Stimulated activated CD4-positive, alpha-beta T cell treated with anti-CD3 and anti-CD28 coated beads, Interleukin-4, amount 100 ng/mL, for 4 hours (primary cell): ENCODE results near the gene GJE1.
"Not testable (repeated sequence)": the region's sequence is repeated elsewhere in the genome, so short reads cannot be mapped to it uniquely, and the experiment has no call there.

Experiments
- DNase-seq, 2 experiments: peaks; one replicate each; pipeline ENCODE4 v3.0.0-alpha.2; 2020

Gene GJE1, protein sequence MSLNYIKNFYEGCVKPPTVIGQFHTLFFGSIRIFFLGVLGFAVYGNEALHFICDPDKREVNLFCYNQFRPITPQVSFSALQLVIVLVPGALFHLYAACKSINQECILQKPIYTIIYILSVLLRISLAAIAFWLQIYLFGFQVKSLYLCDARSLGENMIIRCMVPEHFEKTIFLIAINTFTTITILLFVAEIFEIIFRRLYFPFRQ

GRCh38 chr6:142132625-142133024, at the start of gene GJE1:
Gene GJE1, plus strand, starts transcription at chr6:142132925. Its CDS starts 234 bp downstream, at chr6:142133159.
- DNase-seq: no peak

DNA sequence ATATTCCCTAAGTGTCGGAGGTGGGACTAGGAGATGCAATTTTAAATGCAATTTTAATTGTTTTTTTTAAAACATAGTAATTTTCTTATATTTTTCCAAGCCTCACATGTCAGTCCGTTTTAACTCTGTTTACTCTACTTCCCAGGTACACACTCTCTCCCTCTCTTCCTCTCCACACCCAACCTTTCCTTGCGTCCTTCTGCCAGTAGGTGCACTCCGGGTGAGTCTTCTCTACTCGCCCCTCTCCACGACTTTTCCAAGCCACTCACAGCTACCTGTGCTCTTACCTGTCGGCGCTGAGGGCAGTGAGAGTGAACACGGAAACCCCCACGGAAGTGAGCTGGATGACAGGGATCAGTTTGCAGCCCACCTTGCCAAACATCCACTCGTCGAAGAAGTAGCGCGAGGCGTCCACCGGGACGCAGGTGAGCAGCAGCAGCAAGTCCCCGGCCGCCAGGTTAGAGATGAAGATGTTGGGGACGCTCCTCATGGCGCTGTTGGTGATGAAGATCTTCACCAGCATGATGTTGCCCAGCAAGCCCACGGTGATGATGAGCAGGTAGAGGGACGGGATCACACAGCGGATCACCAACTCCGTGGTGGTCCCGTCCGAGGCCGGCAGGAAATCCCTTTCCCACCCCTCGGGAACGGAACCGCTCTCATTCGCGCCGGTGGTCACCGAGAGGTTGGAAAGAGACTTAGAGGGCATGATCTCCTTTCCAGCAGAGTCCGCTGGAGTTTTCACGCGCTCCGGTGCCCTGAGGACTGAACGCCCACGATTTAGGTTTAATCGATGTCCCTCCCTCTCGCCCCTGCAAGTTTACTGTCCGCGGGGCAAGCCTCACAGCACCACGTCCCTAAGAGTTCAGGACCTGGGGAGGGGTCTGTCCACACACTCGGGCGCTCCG, 44.5 kb upstream of the GJE1 start:
- DNase-seq: no peak

DNA sequence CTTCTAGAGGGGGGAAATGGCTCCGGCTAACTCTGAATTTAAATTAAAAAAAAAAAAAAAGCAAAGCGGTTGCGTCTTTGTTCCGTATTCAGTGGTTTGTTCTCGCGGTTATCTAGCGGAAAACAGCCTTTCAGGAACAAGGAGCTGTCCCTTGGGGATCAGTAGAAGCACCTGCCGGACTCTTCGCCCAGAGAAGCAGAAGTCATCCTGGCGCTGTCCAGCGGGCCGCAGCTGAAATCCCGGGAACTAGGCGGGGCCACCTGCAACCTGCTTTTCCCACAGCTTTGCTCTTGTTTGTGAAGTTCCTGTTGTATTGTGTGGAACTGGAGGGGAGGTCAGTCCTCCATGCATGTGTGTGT, 43.9 kb upstream of the GJE1 start:
- no peak for DNase-seq

DNA sequence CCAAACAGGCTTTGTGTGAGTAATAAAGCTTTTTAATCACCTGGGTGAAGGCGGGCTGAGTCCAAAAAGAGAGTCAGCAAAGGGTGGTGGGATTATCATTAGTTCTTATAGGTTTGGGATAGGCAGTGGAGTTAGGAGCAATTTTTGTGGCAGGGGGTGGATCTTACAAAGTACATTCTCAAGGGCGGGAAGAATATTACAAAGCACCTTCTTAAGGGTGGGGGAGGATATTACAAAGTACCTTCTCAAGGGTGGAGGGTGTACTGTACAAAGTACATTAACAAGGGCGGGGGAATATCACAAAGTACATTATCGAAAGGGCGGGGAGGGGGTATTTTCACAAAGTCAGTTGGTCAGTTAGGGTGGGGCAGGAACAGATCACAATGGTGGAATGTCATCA, 27.9 kb upstream of the GJE1 start:
- DNase-seq: not testable (repeated sequence)

DNA sequence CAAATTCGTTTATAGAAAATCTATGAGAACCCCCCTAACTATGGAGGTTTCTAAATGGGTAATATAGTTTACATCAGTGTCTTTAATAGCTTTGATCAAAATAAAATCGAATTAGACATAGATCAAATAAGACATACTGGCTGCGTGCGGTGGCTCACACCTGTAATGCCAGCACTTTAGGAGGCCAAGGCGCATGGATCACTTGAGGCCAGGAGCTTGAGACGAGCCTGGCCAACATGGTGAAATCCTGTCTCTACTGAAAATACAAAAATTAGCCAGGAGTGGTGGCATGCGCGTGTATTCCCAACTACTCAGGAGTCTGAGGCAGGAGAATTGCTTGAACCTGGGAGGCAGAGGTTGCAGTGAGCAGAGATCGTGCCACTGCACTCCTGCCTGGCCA, 21.9 kb upstream of the GJE1 start:
- not testable (repeated sequence) for DNase-seq

- peak; percentile 30 to 65 for DNase-seq
Observed at GRCh38 chr6:142112451-142113061, 20.2 kb upstream of the GJE1 start.

DNA sequence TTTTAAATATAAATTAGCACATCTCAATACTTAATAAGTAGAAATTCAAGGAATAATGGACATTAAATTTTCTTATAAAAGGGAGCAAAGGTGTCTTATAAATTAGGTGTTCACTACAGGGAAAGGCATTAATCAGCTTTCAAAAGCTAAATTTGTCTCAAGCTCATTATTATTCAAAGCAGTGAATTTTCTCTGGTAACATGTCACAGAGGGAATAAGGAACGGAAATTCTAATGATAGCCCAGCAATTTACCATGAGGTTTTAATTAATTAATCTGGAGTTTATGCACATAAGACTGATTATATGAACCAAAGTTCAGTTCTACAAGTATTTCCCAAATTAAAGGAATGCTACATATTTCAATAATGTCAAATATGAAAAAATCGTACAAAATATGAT, 15.4 kb upstream of the GJE1 start:
- DNase-seq: no peak

DNA sequence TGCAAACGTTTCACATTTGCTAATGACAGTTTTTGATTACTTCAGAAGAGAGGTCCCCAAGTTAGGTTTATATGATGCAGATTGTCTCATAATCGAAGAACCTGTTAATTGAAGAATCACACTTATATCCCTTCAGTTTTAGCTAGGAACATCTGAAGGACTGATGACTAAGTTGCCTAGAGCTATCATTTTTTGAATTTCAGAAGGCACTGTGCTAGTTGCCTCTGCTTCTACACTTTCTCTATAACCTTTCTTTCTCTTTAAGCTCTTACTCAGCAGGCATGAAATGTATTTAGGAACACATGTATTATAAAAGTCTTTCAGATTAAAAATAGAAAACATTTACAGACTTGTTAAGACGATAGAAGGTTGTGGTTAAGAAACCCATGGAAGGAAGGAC, 14.4 kb upstream of the GJE1 start:
- DNase-seq: no peak

DNA sequence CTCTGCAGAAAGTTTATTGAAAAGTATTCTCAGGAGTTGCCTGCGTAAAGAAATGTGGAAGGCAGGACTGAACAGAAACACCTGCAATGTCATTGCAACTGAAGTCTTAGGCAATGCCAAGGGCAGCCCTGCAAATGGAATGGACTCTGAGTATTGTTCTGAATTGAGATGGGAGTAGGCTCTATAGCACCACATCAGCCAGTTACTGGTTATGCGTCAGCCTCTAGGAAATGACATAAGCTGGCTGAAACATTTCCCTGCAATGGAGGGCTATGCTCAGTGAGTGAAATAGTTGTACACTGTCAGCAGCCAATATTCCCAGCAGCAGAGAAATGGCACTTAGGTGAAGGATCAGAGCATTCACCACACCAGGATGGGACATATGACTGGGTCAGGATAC, 13.8 kb upstream of the GJE1 start:
- no peak for DNase-seq

GRCh38 chr6:142121342-142121741, 11.4 kb upstream of the GJE1 start:
- no peak for DNase-seq

DNA sequence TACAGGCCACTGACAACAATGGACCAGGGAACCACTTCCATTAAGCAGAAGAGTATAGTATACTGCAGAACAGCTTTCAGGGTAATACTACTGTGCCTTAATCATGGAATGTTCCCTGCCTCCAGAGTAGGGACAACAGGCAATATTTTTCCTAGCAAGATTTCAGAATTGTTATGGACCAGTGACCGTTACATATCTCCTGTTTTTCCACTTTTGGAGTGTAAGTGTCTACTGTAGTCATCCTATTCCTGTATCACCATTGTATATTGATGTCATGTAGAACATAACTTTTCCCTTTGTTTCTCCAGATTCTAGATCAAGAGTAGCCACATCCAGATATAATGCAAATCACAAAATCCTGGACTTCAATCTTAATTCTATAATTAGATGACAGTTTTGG, 1.9 kb upstream of the GJE1 start:
- no peak for DNase-seq

DNA sequence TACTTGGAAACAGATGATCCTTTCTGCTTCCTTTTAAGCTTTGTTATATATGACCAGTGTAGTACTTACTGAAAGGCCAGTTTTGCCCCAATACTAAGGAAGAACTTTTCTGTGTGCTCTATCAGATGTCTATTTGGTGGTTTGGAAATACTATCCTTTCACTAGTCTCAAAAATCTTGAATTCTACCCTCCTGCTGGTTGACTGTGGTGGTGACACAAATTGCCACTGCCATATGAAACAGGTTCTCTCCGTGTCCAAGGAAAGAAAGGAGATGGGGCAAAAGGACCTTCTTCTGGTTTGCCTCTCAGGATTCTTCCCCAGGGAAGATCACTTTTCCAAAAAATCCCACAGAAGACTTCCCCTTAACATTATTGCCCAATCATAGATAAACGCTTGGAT, 6.2 kb downstream of the GJE1 start:
- DNase-seq: no peak

- not testable (repeated sequence) for DNase-seq
Observed at GRCh38 chr6:142141531-142141930, 8.8 kb downstream of the GJE1 start.

- peak; percentile 87 to 98 for DNase-seq
Observed at GRCh38 chr6:142146828-142147662, 14.3 kb downstream of the GJE1 start, which contains the start of the genes NMBR and VTA1. Gene NMBR, minus strand, starts transcription at chr6:142147122. Its CDS starts 58,464 bp downstream, at chr6:142088658. Gene VTA1, plus strand, starts transcription at chr6:142147263. Its CDS starts 25 bp downstream, at chr6:142147288.

DNA sequence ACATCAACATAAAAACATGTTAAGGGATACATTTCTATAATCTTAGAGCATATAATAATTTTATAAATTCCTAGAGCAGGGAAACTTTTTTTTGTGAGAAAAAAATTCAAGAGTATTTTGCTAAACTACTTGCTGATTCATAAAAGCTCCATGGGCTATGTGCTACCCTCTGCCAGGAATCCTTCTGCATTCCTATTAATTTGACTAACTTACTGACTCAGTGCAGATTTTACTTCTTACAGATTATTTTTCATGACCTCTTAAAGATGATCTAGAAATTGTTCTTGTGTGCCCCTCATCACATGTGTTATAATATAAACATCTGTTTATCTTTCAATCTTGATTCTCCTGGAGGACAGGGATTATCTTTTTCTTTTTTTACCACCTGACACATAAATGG, 20.0 kb downstream of the GJE1 start:
- no peak for DNase-seq

DNA sequence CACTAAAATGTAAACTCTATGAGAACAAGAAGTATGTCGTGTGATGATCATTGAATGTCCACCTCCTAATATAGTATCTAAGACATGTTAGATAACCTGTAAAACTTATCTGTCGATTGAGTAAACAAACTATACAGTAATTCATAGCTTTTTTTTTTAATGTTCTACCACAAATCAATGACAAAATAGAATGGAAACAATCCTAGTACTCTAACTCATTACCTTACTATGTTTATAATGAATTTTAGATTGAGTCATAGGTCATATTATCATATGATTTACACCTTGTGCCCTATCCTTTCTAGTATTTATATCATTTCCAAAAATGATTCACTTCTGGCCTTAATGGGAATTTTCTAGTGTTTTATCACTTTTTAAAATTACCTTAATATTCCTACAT, 20.5 kb downstream of the GJE1 start:
- DNase-seq: no peak

- DNase-seq: no peak
Observed at GRCh38 chr6:142154336-142154735, 21.6 kb downstream of the GJE1 start.

DNA sequence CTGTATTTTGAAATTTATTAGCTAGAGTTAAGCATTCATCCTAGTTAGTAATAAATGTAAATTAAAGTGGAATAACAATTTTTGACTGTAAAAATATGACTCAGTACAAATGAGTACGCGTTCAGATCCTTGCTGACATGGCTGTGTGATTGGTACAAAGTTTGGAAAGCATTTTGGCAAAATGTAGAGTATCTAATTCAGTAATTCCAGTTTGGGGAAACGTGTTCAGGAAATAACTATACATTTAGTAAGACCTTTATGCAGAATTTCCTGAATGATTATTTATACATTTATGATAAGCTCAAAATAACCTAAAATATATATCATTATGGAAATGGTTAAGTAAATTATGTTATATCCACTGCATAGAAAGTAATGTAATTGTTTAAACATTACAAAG, 22.4 kb downstream of the GJE1 start:
- DNase-seq: no peak

DNA sequence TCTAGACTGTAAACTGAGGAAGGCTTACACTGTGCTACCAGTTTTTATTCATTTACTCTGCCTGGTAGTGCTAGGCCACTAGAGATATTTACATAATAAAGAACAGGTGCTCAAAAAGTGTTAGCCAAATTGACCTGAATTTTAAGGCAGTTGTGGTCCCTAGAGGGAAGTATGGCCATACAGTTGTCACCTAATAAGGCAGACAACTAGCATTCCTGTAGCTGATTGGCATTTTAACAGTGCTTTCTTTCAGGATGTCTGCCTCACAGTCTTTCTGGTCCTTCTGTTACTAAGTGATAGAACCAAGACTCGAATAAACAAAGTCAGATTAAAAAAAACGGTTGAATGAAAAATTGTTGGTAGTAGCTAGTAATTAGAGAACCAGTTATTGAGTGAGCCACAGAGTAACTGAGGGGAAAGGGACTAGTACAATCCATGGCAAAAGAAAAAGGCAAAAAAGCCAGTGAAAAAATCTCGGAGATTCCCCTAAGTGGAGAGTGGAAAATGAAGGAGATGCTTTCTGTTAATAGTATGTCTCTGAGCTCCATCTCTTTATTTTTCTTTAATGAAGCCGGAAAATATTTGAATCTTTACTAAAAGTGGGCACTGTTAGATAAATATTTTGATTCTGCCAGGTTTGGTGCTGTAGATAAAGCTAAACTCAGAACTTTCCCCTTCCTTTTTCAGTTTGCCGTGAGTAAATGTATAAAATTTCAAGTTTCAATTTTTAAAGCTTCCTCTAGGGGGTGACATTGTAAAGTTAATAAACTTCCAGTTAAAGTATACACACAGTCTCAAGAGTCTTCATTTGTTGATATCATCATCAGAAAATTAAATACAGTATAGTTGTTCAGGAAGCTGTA, 23.4 kb downstream of the GJE1 start:
- no peak for DNase-seq

DNA sequence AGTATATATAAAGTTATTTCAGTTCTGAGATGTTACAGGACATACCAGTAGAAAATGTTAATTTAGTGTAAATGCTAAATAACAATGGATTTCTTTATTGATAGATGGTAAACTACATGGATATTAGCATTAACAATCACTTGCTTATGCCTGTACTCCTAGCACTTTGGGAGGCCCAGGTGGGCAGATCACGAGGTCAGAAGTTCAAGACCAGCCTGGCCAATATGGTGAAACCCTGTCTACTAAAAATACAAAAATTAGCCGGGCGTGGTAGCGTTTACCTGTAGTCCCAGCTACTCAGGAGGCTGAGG, 24.0 kb downstream of the GJE1 start:
- DNase-seq: not testable (repeated sequence)

DNA sequence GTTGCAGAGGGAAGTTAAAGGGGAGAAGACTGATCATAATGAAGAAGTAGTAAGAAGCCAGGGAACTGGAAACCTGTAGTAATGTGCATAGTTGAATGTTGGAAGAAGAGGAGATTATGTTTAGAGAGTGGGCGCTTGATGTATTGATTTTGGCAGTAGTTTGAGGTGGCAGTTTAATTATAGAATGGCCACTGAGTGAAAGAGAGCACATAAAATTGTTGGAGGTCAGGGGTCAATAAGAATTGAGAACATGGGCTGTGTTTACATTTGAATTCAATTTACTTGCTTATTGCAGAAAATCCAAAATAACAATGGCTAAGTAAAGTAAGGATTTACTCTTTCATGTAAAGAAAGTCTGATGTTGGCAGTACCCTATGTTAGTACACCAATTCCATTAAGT, 30.1 kb downstream of the GJE1 start:
- DNase-seq: no peak

DNA sequence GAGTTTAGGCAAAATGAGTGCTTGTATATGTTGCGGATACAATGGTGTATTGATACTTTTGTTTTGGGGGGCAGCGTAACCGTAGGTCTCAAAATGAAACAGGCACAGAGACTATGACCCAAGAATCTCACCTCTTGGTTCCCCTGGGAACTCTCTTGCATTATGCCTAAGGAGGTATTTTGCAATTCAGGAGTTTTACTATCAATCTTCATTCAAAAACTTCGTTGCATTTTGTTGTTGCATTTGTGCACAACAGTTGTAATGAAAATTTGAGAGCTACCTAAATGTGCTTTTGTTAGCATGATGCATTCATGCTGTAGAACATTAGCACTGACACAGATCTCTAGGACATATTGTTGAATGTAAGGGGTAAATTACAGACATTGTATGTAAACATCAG, 32.5 kb downstream of the GJE1 start:
- no peak for DNase-seq
